HepG2 (cell line): Measurements from ENCODE around the gene FOXL3. TPM values are rescaled to one million over a fixed set of nuclear protein-coding genes. Genes with fewer than 3 reads are reported as not detected.

Experiments used
- ATAC-seq: fragments of 200-7000 bp; cut with Tn5 transposase; 3 replicates; pipeline ENCODE4 v1.9.1; 2020; ENCODE audit warnings: mild to moderate bottlenecking, moderate library complexity
- BruUV-seq: library from RNA; stranded (reverse); fragments of 400-500 nt; replicated peaks from 2 replicates; lab custom pipeline; 2021; lab: Mats Ljungman, UMichigan
- CTCF ChIA-PET: fragments of 300-600 bp; formaldehyde crosslinking; extraction: SDS; loops from one replicate; lab custom pipeline; 2021; ENCODE audit warnings: low total read pairs, inconsistent platforms, low intra/inter-chr PET ratio; lab: Yijun Ruan, JAX
- POLR2A ChIA-PET: fragments of 350-600 bp; sonication (Branson Sonifier 250); formaldehyde crosslinking; loops from one replicate; lab custom pipeline; 2020; ENCODE audit warnings: antibody characterized with exemption, inconsistent platforms; lab: Yijun Ruan, JAX
- DNase-seq: peaks from one replicate; pipeline ENCODE4 v3.0.0-alpha.2; 2015; ENCODE audit warnings: low spot score
- FAIRE-seq: peaks from 3 replicates; lab custom pipeline; 2011; peaks lifted over from hg19 to GRCh38; lab: Jason Lieb, UNC
- H2AFZ ChIP-seq: one replicate; pipeline ENCODE4 v1.6.1; 2011; ENCODE audit warnings: low read length, inconsistent platforms
- H3K27ac ChIP-seq: fragments of 300-600 bp; 3 replicates; pipeline ENCODE4 v1.8.0; 2011; ENCODE audit warnings: mixed run types, mild to moderate bottlenecking, mixed read lengths, low read length, inconsistent platforms; ENCODE audit not compliant: insufficient read depth; ENCODE audit errors: extremely low read length
- H3K27me3 ChIP-seq, 2 experiments: fragments of 200-600 bp in 1 of 2; 2 replicates in 1 of 2; 3 replicates in 1 of 2; pipeline versions ENCODE4 v1.6.0 to v1.8.0; 2011; ENCODE audit warnings: low read length in 2 of 2, mild to moderate bottlenecking in 2 of 2, moderate library complexity in 2 of 2, inconsistent platforms in 1 of 2; ENCODE audit not compliant: insufficient read depth in 2 of 2, control insufficient read depth in 1 of 2
- H3K36me3 ChIP-seq, 2 experiments: fragments of 200-600 bp in 1 of 2; replicated peaks in 1 of 2; 2 replicates in 1 of 2; 3 replicates in 1 of 2; pipeline versions ENCODE4 v1.5.1 to v1.8.0; 2011; ENCODE audit warnings: low read length in 2 of 2, inconsistent platforms in 1 of 2; ENCODE audit not compliant: insufficient read depth in 2 of 2, control insufficient read depth in 1 of 2
- H3K4me1 ChIP-seq: 2 replicates; pipeline ENCODE4 v1.5.1; 2012; ENCODE audit warnings: low read length, inconsistent platforms; ENCODE audit not compliant: insufficient read depth
- H3K4me2 ChIP-seq: 2 replicates; pipeline ENCODE4 v1.6.0; 2011; ENCODE audit warnings: low read depth, low read length, inconsistent platforms
- H3K4me3 ChIP-seq, 3 experiments: fragments of 200-600 bp in 1 of 3; sonication (generic), shearing (Covaris generic) in 1 of 3; replicated peaks in 1 of 3; 2 replicates each; pipeline ENCODE4 v1.5.1; 2011 to 2016; ENCODE audit warnings: low read length in 3 of 3, inconsistent platforms in 2 of 3, low read depth in 2 of 3, mild to moderate bottlenecking in 2 of 3, control low read depth in 1 of 3, mixed read lengths in 1 of 3; ENCODE audit not compliant: insufficient read depth in 1 of 3
- H3K79me2 ChIP-seq: one replicate; pipeline ENCODE4 v1.6.1; 2011; ENCODE audit warnings: low read length, inconsistent platforms; ENCODE audit not compliant: insufficient read depth
- H3K9ac ChIP-seq: 2 replicates; pipeline ENCODE4 v1.6.0; 2011; ENCODE audit warnings: mild to moderate bottlenecking, low read depth, low read length, inconsistent platforms; ENCODE audit not compliant: insufficient read depth
- H3K9me3 ChIP-seq: 2 replicates; pipeline ENCODE4 v1.5.1; 2012; ENCODE audit warnings: mild to moderate bottlenecking, low read length
- H4K20me1 ChIP-seq: 2 replicates; pipeline ENCODE4 v1.6.0; 2011; ENCODE audit warnings: inconsistent platforms, mild to moderate bottlenecking, low read length, moderate library complexity; ENCODE audit not compliant: insufficient read depth
- AGO2 ChIP-seq: fragments of 200-400 bp; formaldehyde crosslinking; optimal IDR thresholded peaks from 2 replicates; pipeline ENCODE3; 2017; ENCODE audit warnings: mild to moderate bottlenecking, low read depth, low read length, moderate library complexity
- POLR2A ChIP-seq, 2 experiments: IDR thresholded peaks; 2 replicates each; pipeline ENCODE4 v1.6.1; 2011; ENCODE audit warnings: low read depth in 2 of 2, low read length in 2 of 2, mild to moderate bottlenecking in 1 of 2, moderate library complexity in 1 of 2; ENCODE audit not compliant: insufficient read depth in 1 of 2
- TFDP2 ChIP-seq: sonication (generic); formaldehyde crosslinking; IDR thresholded peaks from 2 replicates; pipeline ENCODE4 v1.4.0; 2020; ENCODE audit warnings: missing genetic modification reagents
- ZNF296 ChIP-seq: sonication (generic); formaldehyde crosslinking; conservative IDR thresholded peaks from 2 replicates; pipeline ENCODE4 v1.5.0; 2020; ENCODE audit warnings: mild to moderate bottlenecking, missing genetic modification reagents
- ZNF768 ChIP-seq: sonication (generic); formaldehyde crosslinking; IDR thresholded peaks from 2 replicates; pipeline ENCODE4 v1.4.0; 2020; ENCODE audit warnings: missing genetic modification reagents
- WGBS: methylation state at CpG from one replicate; pipeline ENCODE4 v1.1.6; 2017; ENCODE audit warnings: low lambda C conversion rate; 5-methylcytosine and 5-hydroxymethylcytosine counted together
- in situ Hi-C: cut with HindIII; loops from 2 replicates; pipeline ENCODE4 v1.10.0; 2017; ENCODE audit warnings: low pct_unique_long_range_greater_than_20kb; ENCODE audit not compliant: extremely low pct_ligation_motif_present
- intact Hi-C: fragments of 100-400 bp; cut with micrococcal nuclease; formaldehyde crosslinking; loops from one replicate; pipeline ENCODE4 v1.10.0; 2022; ENCODE audit not compliant: unreplicated experiment
- polyA plus RNA-seq, 8 experiments: library from polyadenylated mRNA; depleted of rRNA in 3 of 8; stranded (reverse) in 7 of 8; unstranded in 1 of 8; fragments of >200 nt; fragmentation: Illumina TruSeq in 4 of 8; extraction: Trizol in 4 of 8; gene quantifications; 2 replicates each; pipeline versions ENCODE4 v1.2.1 to v1.2.3, GENCODE V29; 2011 to 2016; ENCODE audit warnings: low read depth in 4 of 8, missing spikeins in 1 of 8, mixed read lengths in 1 of 8; ENCODE audit not compliant: insufficient read depth in 1 of 8
- total RNA-seq, 5 experiments: library from RNA; depleted of rRNA; stranded (reverse); fragments of >200 nt; fragmentation: Illumina TruSeq; extraction: Trizol; gene quantifications; 2 replicates each; pipeline ENCODE4 v1.2.3, GENCODE V29; 2016; ENCODE audit warnings: low read depth in 1 of 5

The FOXL3 gene
- total and polyA plus RNA-seq, 2 of the 13 experiments (the other 11 are each of a cell fraction or from before 2014, with no cell fraction given) = not detected

GRCh38 chr7:252216-252965 is 37.6 kb upstream of the FOXL3 start:
- in situ Hi-C loops = no loop called here
- no TSS peak for BruUV-seq

GRCh38 chr7:252981-253380 is 37.0 kb upstream of the FOXL3 start:
- POLR2A ChIA-PET = no interaction called here
- in situ Hi-C loops = no loop called here
- CTCF ChIA-PET = no interaction called here

More at GRCh38 chr7:252216-252965, 37.6 kb upstream of the FOXL3 start:
- Histone ChIP-seq H3K9ac (no peak overlapping the region), H3K9me3 (0 out of 2 replicates have a peak, but pooled peaks cover 5% of the 10 kb centered on the region), H3K79me2 (no peaks in the 10 kb centered on the region), H3K27me3 (no peaks in the 10 kb centered on the region), H3K36me3 (peaks cover 9 to 54% of the 10 kb centered on the region in 2 experiments; a peak in 4 of 5 replicates), H4K20me1 (no peaks in the 10 kb centered on the region), H3K4me2 (no peak overlapping the region), H3K4me1 (no peaks in the 10 kb centered on the region), H2AFZ (no peak overlapping the region), H3K4me3 (no peak overlapping the region), H3K27ac (no peak overlapping the region)
- ATAC-seq (no peak), DNase-seq (no peak), FAIRE-seq (no peak)
- no peak for TF ChIP-seq TFDP2
- peak; percentile 56; the same call in 1 of the 2 replicates for TF ChIP-seq ZNF768
- TF ChIP-seq POLR2A (IDR thresholded peaks at IDR 0.05; ENCODE audit: insufficient read depth in 1 of 2, low read depth in 2 of 2, low read length in 2 of 2) = peak in 1 of 2 experiments; percentile 17; a peak in 1 of 4 replicates
- ChIA-PET POLR2A (no interaction called here), CTCF (no interaction called here)
- WGBS = 95% methylated on average over 9 of the region's 29 CpGs
- intact Hi-C loops = no loop called here

More at GRCh38 chr7:252981-253380, 37.0 kb upstream of the FOXL3 start:
- Histone ChIP-seq H3K9ac (no peak overlapping the region), H2AFZ (no peak overlapping the region)
- WGBS = 95% methylated on average over 15 of the region's 22 CpGs
- no peak for DNase-seq
- peak; percentile 46 for TF ChIP-seq AGO2
- no peak for TF ChIP-seq ZNF296 (CRISPR knock-in tag)
- TF ChIP-seq, all 625 proteins: peak for 1
- Histone ChIP-seq H3K9me3 (0 out of 2 replicates have a peak, but pooled peaks cover 11% of the 10 kb centered on the region), H3K79me2 (no peaks in the 10 kb centered on the region), H3K27me3 (no peaks in the 10 kb centered on the region), H3K4me2 (no peak overlapping the region), H4K20me1 (no peaks in the 10 kb centered on the region), H3K27ac (no peak overlapping the region), H3K36me3 (peaks cover 11 to 51% of the 10 kb centered on the region in 2 experiments; a peak in 4 of 5 replicates), H3K4me1 (no peaks in the 10 kb centered on the region), H3K4me3 (no peak overlapping the region)
- no peak for ATAC-seq
- no TSS peak for BruUV-seq
- intact Hi-C loops = no loop called here
- no peak for FAIRE-seq
